Activated CD4-positive, CD25-positive, alpha-beta regulatory T cell treated with anti-CD3 and anti-CD28 coated beads, Interleukin-2, amount 50 U/mL, for 16 hours (primary cell): ENCODE results near the gene PGM2L1.
"Not testable (repeated sequence)": the region's sequence is repeated elsewhere in the genome, so short reads cannot be mapped to it uniquely, and the experiment has no call there.

Experiments
- DNase-seq: peaks from one replicate; pipeline ENCODE4 v3.0.0-alpha.2; 2020; ENCODE audit warnings: low read depth, low spot score

The PGM2L1 gene

GRCh38 chr11:74398244-74399159 is at the start of gene PGM2L1:
PGM2L1 (minus strand) TSS chr11:74398433; CDS start chr11:74398161, 272 bp downstream.
- DNase-seq = peak; percentile 86

GRCh38 chr11:74447720-74448119 is 49.5 kb upstream of the PGM2L1 start:
- no peak for DNase-seq

GRCh38 chr11:74446532-74446938 is 48.3 kb upstream of the PGM2L1 start:
- DNase-seq = no peak

- DNase-seq = no peak
These were observed 46.1 kb upstream of the PGM2L1 start for GRCh38 chr11:74444173-74444826.

- DNase-seq = no peak
These were observed 45.0 kb upstream of the PGM2L1 start for GRCh38 chr11:74443071-74443864.

- DNase-seq = no peak
These were observed 44.4 kb upstream of the PGM2L1 start for GRCh38 chr11:74442636-74443035.

- DNase-seq = no peak
These were observed 40.4 kb upstream of the PGM2L1 start for GRCh38 chr11:74438681-74439080.

- no peak for DNase-seq
These were observed 39.3 kb upstream of the PGM2L1 start for GRCh38 chr11:74437441-74438042.

- DNase-seq = no peak
These were observed 36.3 kb upstream of the PGM2L1 start for GRCh38 chr11:74434528-74434927.

GRCh38 chr11:74429205-74429604 is 31.0 kb upstream of the PGM2L1 start:
- no peak for DNase-seq

GRCh38 chr11:74427384-74427886 is 29.2 kb upstream of the PGM2L1 start:
- DNase-seq = no peak

GRCh38 chr11:74425100-74425499 is 26.9 kb upstream of the PGM2L1 start:
- DNase-seq = no peak

- no peak for DNase-seq
These were observed 20.3 kb upstream of the PGM2L1 start for GRCh38 chr11:74418509-74418895.

GRCh38 chr11:74417860-74418508 is 19.8 kb upstream of the PGM2L1 start:
- no peak for DNase-seq

- DNase-seq = no peak
These were observed 19.2 kb upstream of the PGM2L1 start for GRCh38 chr11:74417379-74417804.

- DNase-seq = not testable (repeated sequence)
These were observed 18.7 kb upstream of the PGM2L1 start for GRCh38 chr11:74416974-74417373.

GRCh38 chr11:74412733-74413359 is 14.6 kb upstream of the PGM2L1 start:
- no peak for DNase-seq

GRCh38 chr11:74412321-74412720 is 14.1 kb upstream of the PGM2L1 start:
- DNase-seq = no peak

GRCh38 chr11:74409633-74410032 is 11.4 kb upstream of the PGM2L1 start:
- DNase-seq = no peak

- no peak for DNase-seq
These were observed 5.5 kb upstream of the PGM2L1 start for GRCh38 chr11:74403607-74404321.
